Measurements from ENCODE around the gene PIWIL4. TPM values are rescaled to one million over a fixed set of nuclear protein-coding genes. Genes with fewer than 3 reads are reported as not detected.

The PIWIL4 gene
- total and polyA plus RNA-seq, 2 of the 8 experiments (the other 6 are each of a cell fraction or from before 2014, with no cell fraction given), result 0.51 to 0.52 TPM

DNA sequence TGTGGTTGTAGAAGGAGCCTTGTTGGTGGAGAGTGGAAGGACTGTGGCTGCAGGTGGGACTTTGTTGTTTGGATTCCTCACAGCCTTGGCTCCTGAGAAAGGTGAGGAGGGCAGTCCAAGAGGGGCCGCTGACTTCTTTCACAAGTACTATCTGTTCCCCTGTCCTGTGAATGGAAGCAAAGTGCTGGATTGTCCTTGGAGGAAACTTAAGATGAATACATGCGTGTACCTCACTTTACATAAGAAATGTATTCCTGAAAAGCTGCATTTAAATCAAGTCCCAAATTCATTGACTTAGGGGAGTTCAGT, 21.1 kb upstream of the PIWIL4 start:
- no peak for DNase-seq (ENCODE audit: low read depth in 1 of 2, low spot score in 2 of 2)
- H3K4me2 ChIP-seq (ENCODE audit: insufficient read depth in 1 of 2, low read depth in 2 of 2, low read length in 2 of 2), result peak overlapping the region; percentile 68 to 87
- WGBS, 2 experiments (ENCODE audit: extremely low coverage in 1 of 2, insufficient coverage in 1 of 2, insufficient read length in 1 of 2, insufficient replicate concordance in 2 of 2, low coverage in 1 of 2, low lambda C conversion rate in 2 of 2, missing lambda C conversion rate in 1 of 2), result 55% methylated on average over 2 of the region's 2 CpGs; no CpG with 5 or more reads in 1 of the 2 experiments

More for the DNA sequence above, 21.1 kb upstream of the PIWIL4 start:
- ChIA-PET CTCF (ENCODE audit: partially characterized antibody) (interaction anchor here (1.0 to 1.5 kb wide), 2 partner anchors 9 to 57 kb away, joined by 5 to 6 read pairs; no protein-coding TSS in a partner anchor), POLR2A (ENCODE audit: partially characterized antibody) (no interaction called here)
- Histone ChIP-seq H2BK20ac (ENCODE audit: low read length) (no peak overlapping the region), H4K8ac (ENCODE audit: extremely low read depth, insufficient read depth, low read length) (no peak overlapping the region), H4K91ac (replicated peaks; ENCODE audit: insufficient read length, low read length) (no peak overlapping the region), H3K18ac (ENCODE audit: extremely low read depth, low read length) (no peak overlapping the region), H3K79me2 (ENCODE audit: control insufficient read depth in 1 of 2, insufficient read depth in 2 of 2, low read length in 2 of 2) (no peaks in the 10 kb centered on the region), H3K23me2 (ENCODE audit: low read depth, low read length) (peaks cover 18% of the 10 kb centered on the region), H4K5ac (ENCODE audit: insufficient read length, low read depth, low read length) (no peak overlapping the region), H2AK5ac (ENCODE audit: low read depth, low read length) (no peak overlapping the region), H2BK5ac (ENCODE audit: low read depth, low read length) (no peak overlapping the region), H3K79me1 (ENCODE audit: low read depth, low read length) (0 out of 2 replicates have a peak, but pooled peaks cover 2% of the 10 kb centered on the region), H3K56ac (replicated peaks; ENCODE audit: insufficient read length, low read depth, low read length) (no peak overlapping the region), H3K9ac (replicated peaks in 1 of 4; ENCODE audit: extremely low read depth in 1 of 4, low read depth in 3 of 4, low read length in 3 of 4) (no peak overlapping the region), H2AFZ (ENCODE audit: low read length) (no peak overlapping the region), H2BK120ac (replicated peaks; ENCODE audit: low read depth, low read length) (no peak overlapping the region), H3K14ac (ENCODE audit: insufficient read length) (no peak overlapping the region), H2BK15ac (ENCODE audit: low read length) (no peak overlapping the region), H3K9me3 (ENCODE audit: insufficient read depth in 2 of 2, low read depth in 1 of 2, low read length in 1 of 2) (no peaks in the 10 kb centered on the region), H3K36me3 (ENCODE audit: control insufficient read depth in 2 of 4, insufficient read depth in 4 of 4, low read length in 3 of 4) (no peaks in the 10 kb centered on the region), H2BK12ac (ENCODE audit: low read depth, low read length) (no peak overlapping the region), H3K4me3 (ENCODE audit: extremely low read depth in 1 of 4, insufficient read depth in 2 of 4, low read depth in 3 of 4, low read length in 4 of 4) (peak overlapping the region in 3 of 4 experiments; percentile 50 to 75 (median 57); a peak in 4 of 8 replicates), H4K20me1 (replicated peaks in 1 of 2; ENCODE audit: control insufficient read depth in 1 of 2, insufficient read depth in 2 of 2, low read length in 2 of 2) (peaks cover 0 to 3% of the 10 kb centered on the region in 2 experiments), H3K27ac (ENCODE audit: low read depth, low read length) (no peak overlapping the region), H3K4me1 (replicated peaks in 1 of 4; ENCODE audit: control insufficient read depth in 3 of 4, insufficient read depth in 4 of 4, low read length in 3 of 4) (peaks cover 5 to 9% (median 8%) of the 10 kb centered on the region in 4 experiments; a peak in 6 of 7 replicates), H3K4ac (replicated peaks; ENCODE audit: insufficient read length, low read depth, low read length) (no peak overlapping the region), H3K27me3 (replicated peaks in 1 of 4; ENCODE audit: control insufficient read depth in 3 of 4, extremely low read depth in 1 of 4, insufficient read depth in 3 of 4, low read length in 3 of 4) (peaks cover 6 to 20% (median 18%) of the 10 kb centered on the region in 4 experiments; a peak in 6 of 7 replicates), H3K23ac (ENCODE audit: insufficient read length) (no peak overlapping the region)
- TF ChIP-seq KDM4A (IDR thresholded peaks at IDR 0.05; ENCODE audit: low read depth, low read length, severe bottlenecking) (no peak), SIX5 (IDR thresholded peaks at IDR 0.05; ENCODE audit: low read depth, low read length) (no peak), POLR2A (IDR thresholded peaks at IDR 0.05; ENCODE audit: control extremely low read depth in 1 of 2, low read depth in 2 of 2, low read length in 2 of 2) (no peak), CBX5 (IDR thresholded peaks at IDR 0.05; ENCODE audit: low read depth, low read length) (no peak), SUZ12 (IDR thresholded peaks at IDR 0.05; ENCODE audit: low read length) (no peak), CHD2 (IDR thresholded peaks at IDR 0.05; ENCODE audit: low read length) (no peak)
- TF ChIP-seq, protein P1, sequence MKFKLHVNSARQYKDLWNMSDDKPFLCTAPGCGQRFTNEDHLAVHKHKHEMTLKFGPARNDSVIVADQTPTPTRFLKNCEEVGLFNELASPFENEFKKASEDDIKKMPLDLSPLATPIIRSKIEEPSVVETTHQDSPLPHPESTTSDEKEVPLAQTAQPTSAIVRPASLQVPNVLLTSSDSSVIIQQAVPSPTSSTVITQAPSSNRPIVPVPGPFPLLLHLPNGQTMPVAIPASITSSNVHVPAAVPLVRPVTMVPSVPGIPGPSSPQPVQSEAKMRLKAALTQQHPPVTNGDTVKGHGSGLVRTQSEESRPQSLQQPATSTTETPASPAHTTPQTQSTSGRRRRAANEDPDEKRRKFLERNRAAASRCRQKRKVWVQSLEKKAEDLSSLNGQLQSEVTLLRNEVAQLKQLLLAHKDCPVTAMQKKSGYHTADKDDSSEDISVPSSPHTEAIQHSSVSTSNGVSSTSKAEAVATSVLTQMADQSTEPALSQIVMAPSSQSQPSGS (IDR thresholded peaks at IDR 0.05; ENCODE audit: low read length), result no peak
- TF ChIP-seq, protein P2, sequence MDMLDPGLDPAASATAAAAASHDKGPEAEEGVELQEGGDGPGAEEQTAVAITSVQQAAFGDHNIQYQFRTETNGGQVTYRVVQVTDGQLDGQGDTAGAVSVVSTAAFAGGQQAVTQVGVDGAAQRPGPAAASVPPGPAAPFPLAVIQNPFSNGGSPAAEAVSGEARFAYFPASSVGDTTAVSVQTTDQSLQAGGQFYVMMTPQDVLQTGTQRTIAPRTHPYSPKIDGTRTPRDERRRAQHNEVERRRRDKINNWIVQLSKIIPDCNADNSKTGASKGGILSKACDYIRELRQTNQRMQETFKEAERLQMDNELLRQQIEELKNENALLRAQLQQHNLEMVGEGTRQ (IDR thresholded peaks at IDR 0.05; ENCODE audit: low read length), result no peak
- TF ChIP-seq, protein P3, sequence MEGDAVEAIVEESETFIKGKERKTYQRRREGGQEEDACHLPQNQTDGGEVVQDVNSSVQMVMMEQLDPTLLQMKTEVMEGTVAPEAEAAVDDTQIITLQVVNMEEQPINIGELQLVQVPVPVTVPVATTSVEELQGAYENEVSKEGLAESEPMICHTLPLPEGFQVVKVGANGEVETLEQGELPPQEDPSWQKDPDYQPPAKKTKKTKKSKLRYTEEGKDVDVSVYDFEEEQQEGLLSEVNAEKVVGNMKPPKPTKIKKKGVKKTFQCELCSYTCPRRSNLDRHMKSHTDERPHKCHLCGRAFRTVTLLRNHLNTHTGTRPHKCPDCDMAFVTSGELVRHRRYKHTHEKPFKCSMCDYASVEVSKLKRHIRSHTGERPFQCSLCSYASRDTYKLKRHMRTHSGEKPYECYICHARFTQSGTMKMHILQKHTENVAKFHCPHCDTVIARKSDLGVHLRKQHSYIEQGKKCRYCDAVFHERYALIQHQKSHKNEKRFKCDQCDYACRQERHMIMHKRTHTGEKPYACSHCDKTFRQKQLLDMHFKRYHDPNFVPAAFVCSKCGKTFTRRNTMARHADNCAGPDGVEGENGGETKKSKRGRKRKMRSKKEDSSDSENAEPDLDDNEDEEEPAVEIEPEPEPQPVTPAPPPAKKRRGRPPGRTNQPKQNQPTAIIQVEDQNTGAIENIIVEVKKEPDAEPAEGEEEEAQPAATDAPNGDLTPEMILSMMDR (IDR thresholded peaks at IDR 0.05; ENCODE audit: control extremely low read depth in 1 of 3, insufficient read depth in 1 of 3, low read depth in 1 of 3, low read length in 3 of 3), result no peak
- no peak for FAIRE-seq
